ENCODE data around the gene ARHGAP9. TPM values are rescaled to one million over a fixed set of nuclear protein-coding genes. Genes with fewer than 3 reads are reported as not detected.

Gene ARHGAP9
- total RNA-seq, 3 donors from 2014 or later (not counting 1 experiment from before 2014, with no cell fraction given): 558 to 1,091 (median 1,015) TPM

DNA sequence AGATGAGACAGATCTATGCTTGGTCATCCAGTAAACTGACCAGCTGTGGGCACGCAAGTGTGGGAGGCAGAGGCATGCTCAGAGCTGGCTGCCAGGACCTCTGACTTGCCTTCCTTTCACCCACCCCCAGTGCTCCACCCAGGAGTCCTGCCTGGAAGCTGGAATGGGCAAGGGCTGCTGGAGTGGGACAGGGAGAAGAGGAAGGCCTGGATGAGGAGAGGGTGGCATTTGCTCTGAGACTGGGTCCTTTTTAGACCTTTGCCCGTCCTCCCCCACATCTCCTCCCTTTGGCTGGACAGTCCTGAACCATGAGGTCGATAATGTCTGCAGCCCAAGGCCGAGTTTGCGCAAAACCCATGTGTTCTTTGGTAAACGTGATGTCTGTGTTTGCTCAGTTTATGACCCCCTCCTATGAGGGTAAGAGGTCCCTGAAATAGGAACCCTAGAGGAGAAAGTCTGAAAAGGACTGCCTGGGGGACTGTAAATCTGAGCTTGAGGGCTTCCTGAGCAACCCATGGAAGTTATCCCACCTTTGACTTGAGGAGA lies 28.4 kb downstream of the ARHGAP9 start:
- no peaks in the 10 kb centered on the region for H3K27me3 Mint-ChIP-seq (ENCODE audit: low read depth in 2 of 2)
- no peaks in the 10 kb centered on the region for H3K27me3 ChIP-seq (ENCODE audit: control insufficient read depth, insufficient read depth, low read length)

DNA sequence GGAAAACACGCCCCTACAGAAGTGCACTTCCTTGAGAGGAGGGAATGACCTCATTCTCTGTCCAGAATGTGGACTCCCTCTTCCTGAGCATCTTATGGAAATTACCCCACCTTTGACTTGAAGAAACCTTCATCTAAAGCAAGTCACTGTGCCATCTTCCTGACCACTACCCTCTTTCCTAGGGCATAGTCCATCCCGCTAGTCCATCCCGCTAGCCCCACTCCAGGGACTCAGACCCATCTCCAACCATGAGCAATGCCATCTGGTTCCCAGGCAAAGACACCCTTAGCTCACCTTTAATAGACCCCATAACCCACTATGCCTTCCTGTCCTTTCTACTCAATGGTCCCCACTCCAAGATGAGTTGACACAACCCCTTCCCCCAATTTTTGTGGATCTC lies 29.6 kb downstream of the ARHGAP9 start:
- intact Hi-C loops (cut with micrococcal nuclease): no loop called here
- no peak for DNase-seq
- Mint-ChIP-seq H3K36me3 (no peaks in the 10 kb centered on the region), H3K27ac (no peak overlapping the region), H3K27me3 (ENCODE audit: low read depth in 2 of 2) (no peaks in the 10 kb centered on the region), H3K9me3 (no peaks in the 10 kb centered on the region), H3K4me3 (no peak overlapping the region), H3K4me1 (no peaks in the 10 kb centered on the region)
- Histone ChIP-seq H3K4me1 (ENCODE audit: control insufficient read depth, insufficient read depth, low read length) (no peaks in the 10 kb centered on the region), H3K27me3 (ENCODE audit: control insufficient read depth, insufficient read depth, low read length) (no peaks in the 10 kb centered on the region), H3K36me3 (ENCODE audit: control insufficient read depth, insufficient read depth, low read length) (no peaks in the 10 kb centered on the region), H3K27ac (ENCODE audit: low read length) (no peak overlapping the region), H3K9me3 (ENCODE audit: control insufficient read depth, insufficient read depth, low read length) (no peaks in the 10 kb centered on the region), H3K4me3 (ENCODE audit: low read length) (no peak overlapping the region)
- TF ChIP-seq, protein P1, sequence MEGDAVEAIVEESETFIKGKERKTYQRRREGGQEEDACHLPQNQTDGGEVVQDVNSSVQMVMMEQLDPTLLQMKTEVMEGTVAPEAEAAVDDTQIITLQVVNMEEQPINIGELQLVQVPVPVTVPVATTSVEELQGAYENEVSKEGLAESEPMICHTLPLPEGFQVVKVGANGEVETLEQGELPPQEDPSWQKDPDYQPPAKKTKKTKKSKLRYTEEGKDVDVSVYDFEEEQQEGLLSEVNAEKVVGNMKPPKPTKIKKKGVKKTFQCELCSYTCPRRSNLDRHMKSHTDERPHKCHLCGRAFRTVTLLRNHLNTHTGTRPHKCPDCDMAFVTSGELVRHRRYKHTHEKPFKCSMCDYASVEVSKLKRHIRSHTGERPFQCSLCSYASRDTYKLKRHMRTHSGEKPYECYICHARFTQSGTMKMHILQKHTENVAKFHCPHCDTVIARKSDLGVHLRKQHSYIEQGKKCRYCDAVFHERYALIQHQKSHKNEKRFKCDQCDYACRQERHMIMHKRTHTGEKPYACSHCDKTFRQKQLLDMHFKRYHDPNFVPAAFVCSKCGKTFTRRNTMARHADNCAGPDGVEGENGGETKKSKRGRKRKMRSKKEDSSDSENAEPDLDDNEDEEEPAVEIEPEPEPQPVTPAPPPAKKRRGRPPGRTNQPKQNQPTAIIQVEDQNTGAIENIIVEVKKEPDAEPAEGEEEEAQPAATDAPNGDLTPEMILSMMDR (IDR thresholded peaks at IDR 0.05): no peak
- WGBS (ENCODE audit: insufficient coverage): 96% methylated on average over 3 of the region's 3 CpGs
- no peak for ATAC-seq

More for the DNA sequence above, 28.4 kb downstream of the ARHGAP9 start:
- TF ChIP-seq, protein P1 (IDR thresholded peaks at IDR 0.05): no peak
- Histone ChIP-seq H3K27ac (ENCODE audit: low read length) (no peak overlapping the region), H3K9me3 (ENCODE audit: control insufficient read depth, insufficient read depth, low read length) (no peaks in the 10 kb centered on the region), H3K4me3 (ENCODE audit: low read length) (no peak overlapping the region), H3K4me1 (ENCODE audit: control insufficient read depth, insufficient read depth, low read length) (peaks cover 5% of the 10 kb centered on the region), H3K36me3 (ENCODE audit: control insufficient read depth, insufficient read depth, low read length) (no peaks in the 10 kb centered on the region)
- H3K9me3 Mint-ChIP-seq: no peaks in the 10 kb centered on the region
- H3K27ac Mint-ChIP-seq: no peak overlapping the region
- no peak overlapping the region for H3K4me3 Mint-ChIP-seq
- no peaks in the 10 kb centered on the region for H3K36me3 Mint-ChIP-seq
- H3K4me1 Mint-ChIP-seq: peaks cover 5 to 10% of the 10 kb centered on the region in 2 donors
- intact Hi-C loops (cut with micrococcal nuclease): no loop called here
- 83% methylated on average over 6 of the region's 6 CpGs for WGBS (ENCODE audit: insufficient coverage)
- DNase-seq: no peak
- ATAC-seq: no peak

DNA sequence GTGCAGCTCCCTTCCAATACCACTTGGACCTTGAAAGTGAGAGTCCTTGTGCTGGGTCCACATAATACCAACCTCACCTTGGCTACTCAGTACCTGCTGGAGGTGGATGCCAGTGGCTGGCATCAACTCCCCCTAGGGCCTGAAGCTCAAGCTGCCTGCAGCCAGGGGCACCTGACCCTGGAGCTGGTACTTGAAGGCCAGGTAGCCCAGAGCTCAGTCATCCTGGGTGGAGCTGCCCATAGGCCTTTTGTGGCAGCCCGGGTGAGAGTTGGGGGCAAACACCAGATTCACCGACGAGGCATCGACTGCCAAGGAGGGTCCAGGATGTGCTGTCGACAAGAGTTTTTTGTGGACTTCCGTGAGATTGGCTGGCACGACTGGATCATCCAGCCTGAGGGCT lies 30.3 kb downstream of the ARHGAP9 start:
- Mint-ChIP-seq H3K4me3 (no peak overlapping the region), H3K27me3 (ENCODE audit: low read depth in 2 of 2) (no peaks in the 10 kb centered on the region), H3K27ac (no peak overlapping the region), H3K4me1 (no peaks in the 10 kb centered on the region), H3K9me3 (no peaks in the 10 kb centered on the region), H3K36me3 (no peaks in the 10 kb centered on the region)
- Histone ChIP-seq H3K4me1 (ENCODE audit: control insufficient read depth, insufficient read depth, low read length) (no peaks in the 10 kb centered on the region), H3K27me3 (ENCODE audit: control insufficient read depth, insufficient read depth, low read length) (no peaks in the 10 kb centered on the region), H3K4me3 (ENCODE audit: low read length) (no peak overlapping the region), H3K9me3 (ENCODE audit: control insufficient read depth, insufficient read depth, low read length) (no peaks in the 10 kb centered on the region), H3K36me3 (ENCODE audit: control insufficient read depth, insufficient read depth, low read length) (no peaks in the 10 kb centered on the region), H3K27ac (ENCODE audit: low read length) (no peak overlapping the region)
- intact Hi-C loops (cut with micrococcal nuclease): no loop called here
- TF ChIP-seq, protein P1 (IDR thresholded peaks at IDR 0.05): no peak
- 97% methylated on average over 7 of the region's 7 CpGs for WGBS (ENCODE audit: insufficient coverage)
- no peak for DNase-seq
- ATAC-seq: no peak

DNA sequence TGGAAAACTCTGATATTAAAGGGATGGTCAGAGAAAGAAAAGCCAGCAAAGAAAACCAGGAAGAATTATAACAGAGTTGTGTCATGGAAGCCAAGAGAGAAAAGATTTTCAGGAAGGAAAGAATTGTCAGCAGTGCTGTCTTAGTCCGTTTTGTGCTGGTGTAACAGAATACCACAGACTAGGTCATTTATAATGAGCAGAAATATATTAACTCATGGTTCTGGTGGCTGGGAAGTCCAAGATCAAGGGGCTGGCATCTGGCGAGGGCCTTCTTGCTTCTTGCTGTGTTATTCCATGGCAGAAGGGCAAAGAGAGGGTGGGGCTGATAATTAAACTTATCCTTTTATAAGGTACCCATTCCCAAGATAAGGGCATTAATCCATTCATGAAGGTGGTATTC lies 31.0 kb downstream of the ARHGAP9 start:
- no peak for ATAC-seq
- Mint-ChIP-seq H3K27ac (no peak overlapping the region), H3K9me3 (no peaks in the 10 kb centered on the region), H3K4me3 (no peak overlapping the region), H3K4me1 (no peaks in the 10 kb centered on the region), H3K27me3 (ENCODE audit: low read depth in 2 of 2) (no peaks in the 10 kb centered on the region), H3K36me3 (no peaks in the 10 kb centered on the region)
- Histone ChIP-seq H3K36me3 (ENCODE audit: control insufficient read depth, insufficient read depth, low read length) (no peaks in the 10 kb centered on the region), H3K27ac (ENCODE audit: low read length) (no peak overlapping the region), H3K4me3 (ENCODE audit: low read length) (no peak overlapping the region), H3K9me3 (ENCODE audit: control insufficient read depth, insufficient read depth, low read length) (no peaks in the 10 kb centered on the region), H3K4me1 (ENCODE audit: control insufficient read depth, insufficient read depth, low read length) (no peaks in the 10 kb centered on the region), H3K27me3 (ENCODE audit: control insufficient read depth, insufficient read depth, low read length) (no peaks in the 10 kb centered on the region)
- no peak for DNase-seq
- intact Hi-C loops (cut with micrococcal nuclease): no loop called here
- TF ChIP-seq, protein P1 (IDR thresholded peaks at IDR 0.05): no peak
- 83% methylated on average over 2 of the region's 2 CpGs for WGBS (ENCODE audit: insufficient coverage)
